ENCODE results near the gene FAM171A1. TPM values are rescaled to one million over a fixed set of nuclear protein-coding genes. Genes with fewer than 3 reads are reported as not detected.
"Not testable (repeated sequence)": the region's sequence is repeated elsewhere in the genome, so short reads cannot be mapped to it uniquely, and the experiment has no call there.

FAM171A1 gene
- total RNA-seq, 1 experiment from 2014 or later, result 46.5 TPM

DNA sequence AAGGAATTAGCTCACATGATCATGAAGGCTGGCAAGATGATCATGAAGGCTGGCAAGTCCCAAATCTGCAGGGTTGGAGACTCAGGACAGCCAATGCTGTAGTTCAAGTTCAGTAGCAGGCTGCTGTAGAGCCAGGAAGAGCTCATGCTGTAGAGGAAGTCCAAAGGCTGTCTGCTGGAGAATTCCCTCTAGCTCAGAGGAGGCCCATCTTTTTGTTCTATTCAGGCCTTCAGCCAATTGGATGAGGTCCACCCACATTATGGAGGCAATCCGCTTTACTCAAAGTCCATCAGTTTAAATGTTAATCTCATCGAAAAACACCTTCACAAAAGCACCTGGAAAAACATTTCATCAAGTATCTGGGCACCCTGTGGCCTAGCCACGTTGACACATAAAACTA, 24.8 kb upstream of the FAM171A1 start:
- CTCF ChIA-PET, result no interaction called here

DNA sequence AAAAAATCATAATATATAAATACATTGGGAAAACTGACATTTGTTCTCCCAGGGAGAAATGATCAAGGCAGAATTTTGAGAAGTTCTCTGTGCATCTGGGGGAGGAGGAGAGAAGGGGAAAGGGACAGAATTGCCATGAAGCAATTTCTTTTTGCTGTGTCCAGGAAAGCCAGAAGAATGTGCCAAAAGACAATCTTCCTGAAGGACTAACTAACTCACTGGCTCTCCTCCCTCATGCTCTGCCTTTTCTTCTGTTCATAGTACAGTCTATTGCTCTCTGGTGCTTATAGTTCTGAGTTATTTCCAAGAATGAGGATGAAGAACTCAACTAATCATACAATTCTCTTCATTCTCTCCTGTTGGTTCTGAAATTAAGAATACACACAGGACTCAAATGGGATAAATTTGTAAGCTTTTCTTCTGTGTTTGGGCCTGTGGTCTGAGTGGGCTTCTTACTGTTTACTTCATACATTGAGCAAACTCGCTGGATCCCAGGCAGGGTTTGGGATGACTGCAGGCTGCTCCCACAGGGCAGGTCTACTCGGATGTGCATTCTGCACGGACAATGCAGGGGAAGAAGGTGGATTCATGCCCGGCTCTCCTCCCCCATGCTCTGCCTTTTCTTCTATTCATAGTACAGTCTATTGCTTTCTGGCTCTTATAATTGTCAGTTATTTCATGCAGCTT, 22.2 kb upstream of the FAM171A1 start:
- H3K9me3 ChIP-seq (ENCODE audit: low read depth, low read length, poor library complexity, severe bottlenecking), result no peaks in the 10 kb centered on the region
- H3K27ac ChIP-seq (ENCODE audit: low read depth, low read length, poor library complexity, severe bottlenecking), result no peak overlapping the region
- ChIA-PET CTCF (no interaction called here), POLR2A (ENCODE audit: low non-redundant PET) (no interaction called here)
- no peaks in the 10 kb centered on the region for H3K27me3 ChIP-seq (replicated peaks; ENCODE audit: insufficient read depth, low read depth, low read length, poor library complexity)
- H3K36me3 ChIP-seq (ENCODE audit: insufficient read depth, low read length, poor library complexity, severe bottlenecking), result no peaks in the 10 kb centered on the region
- intact Hi-C loops (cut with micrococcal nuclease; ENCODE audit: unreplicated experiment), result no loop called here
- H3K4me3 ChIP-seq (ENCODE audit: low read depth, low read length, poor library complexity, severe bottlenecking), result no peak overlapping the region
- BruUV-seq (replicated peaks), result no TSS peak
- TF ChIP-seq, protein P1, sequence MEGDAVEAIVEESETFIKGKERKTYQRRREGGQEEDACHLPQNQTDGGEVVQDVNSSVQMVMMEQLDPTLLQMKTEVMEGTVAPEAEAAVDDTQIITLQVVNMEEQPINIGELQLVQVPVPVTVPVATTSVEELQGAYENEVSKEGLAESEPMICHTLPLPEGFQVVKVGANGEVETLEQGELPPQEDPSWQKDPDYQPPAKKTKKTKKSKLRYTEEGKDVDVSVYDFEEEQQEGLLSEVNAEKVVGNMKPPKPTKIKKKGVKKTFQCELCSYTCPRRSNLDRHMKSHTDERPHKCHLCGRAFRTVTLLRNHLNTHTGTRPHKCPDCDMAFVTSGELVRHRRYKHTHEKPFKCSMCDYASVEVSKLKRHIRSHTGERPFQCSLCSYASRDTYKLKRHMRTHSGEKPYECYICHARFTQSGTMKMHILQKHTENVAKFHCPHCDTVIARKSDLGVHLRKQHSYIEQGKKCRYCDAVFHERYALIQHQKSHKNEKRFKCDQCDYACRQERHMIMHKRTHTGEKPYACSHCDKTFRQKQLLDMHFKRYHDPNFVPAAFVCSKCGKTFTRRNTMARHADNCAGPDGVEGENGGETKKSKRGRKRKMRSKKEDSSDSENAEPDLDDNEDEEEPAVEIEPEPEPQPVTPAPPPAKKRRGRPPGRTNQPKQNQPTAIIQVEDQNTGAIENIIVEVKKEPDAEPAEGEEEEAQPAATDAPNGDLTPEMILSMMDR (conservative IDR thresholded peaks at IDR 0.05; ENCODE audit: low read depth, low read length), result no peak
- no peak for TF ChIP-seq EZH2 (IDR thresholded peaks at IDR 0.05; ENCODE audit: borderline replicate concordance, low read depth, low read length, poor library complexity, severe bottlenecking)
- no peak for DNase-seq (ENCODE audit: low spot score)
- H3K4me1 ChIP-seq (ENCODE audit: insufficient read depth, low read length, poor library complexity, severe bottlenecking), result no peaks in the 10 kb centered on the region

More for the DNA sequence above, 24.8 kb upstream of the FAM171A1 start:
- no TSS peak for BruUV-seq (replicated peaks)
- Histone ChIP-seq H3K9me3 (ENCODE audit: low read depth, low read length, poor library complexity, severe bottlenecking) (no peaks in the 10 kb centered on the region), H3K4me3 (ENCODE audit: low read depth, low read length, poor library complexity, severe bottlenecking) (no peak overlapping the region), H3K4me1 (ENCODE audit: insufficient read depth, low read length, poor library complexity, severe bottlenecking) (no peaks in the 10 kb centered on the region), H3K27ac (ENCODE audit: low read depth, low read length, poor library complexity, severe bottlenecking) (no peak overlapping the region), H3K27me3 (replicated peaks; ENCODE audit: insufficient read depth, low read depth, low read length, poor library complexity) (no peaks in the 10 kb centered on the region), H3K36me3 (ENCODE audit: insufficient read depth, low read length, poor library complexity, severe bottlenecking) (no peaks in the 10 kb centered on the region)
- POLR2A ChIA-PET (ENCODE audit: low non-redundant PET), result no interaction called here
- no peak for TF ChIP-seq EZH2 (IDR thresholded peaks at IDR 0.05; ENCODE audit: borderline replicate concordance, low read depth, low read length, poor library complexity, severe bottlenecking)
- TF ChIP-seq, protein P1 (conservative IDR thresholded peaks at IDR 0.05; ENCODE audit: low read depth, low read length), result no peak
- no peak for DNase-seq (ENCODE audit: low spot score)
- intact Hi-C loops (cut with micrococcal nuclease; ENCODE audit: unreplicated experiment), result no loop called here

DNA sequence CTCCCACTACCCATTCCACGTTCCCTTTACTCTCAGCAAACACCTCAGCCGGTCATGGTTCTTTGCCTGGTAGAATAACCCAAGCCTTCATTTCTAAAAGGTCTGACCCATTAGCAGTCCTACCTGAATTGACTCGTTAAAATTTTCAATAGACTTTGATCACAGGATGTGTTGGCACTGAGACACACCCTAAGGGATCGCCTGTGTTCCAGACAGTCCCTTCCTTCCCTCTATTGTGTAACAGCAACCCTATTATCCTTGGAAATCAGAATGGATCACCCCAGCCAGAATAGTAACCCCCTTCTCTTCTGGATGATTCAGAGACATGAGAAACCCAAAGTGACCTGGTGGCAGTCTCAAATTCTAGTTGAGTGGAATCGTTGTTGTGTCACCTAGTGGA, 20.4 kb upstream of the FAM171A1 start:
- H3K9me3 ChIP-seq (ENCODE audit: low read depth, low read length, poor library complexity, severe bottlenecking), result no peaks in the 10 kb centered on the region
- H3K4me3 ChIP-seq (ENCODE audit: low read depth, low read length, poor library complexity, severe bottlenecking), result no peak overlapping the region
- POLR2A ChIA-PET (ENCODE audit: low non-redundant PET), result no interaction called here
- H3K27me3 ChIP-seq (replicated peaks; ENCODE audit: insufficient read depth, low read depth, low read length, poor library complexity), result no peaks in the 10 kb centered on the region
- TF ChIP-seq EZH2 (IDR thresholded peaks at IDR 0.05; ENCODE audit: borderline replicate concordance, low read depth, low read length, poor library complexity, severe bottlenecking), result no peak
- TF ChIP-seq, protein P1 (conservative IDR thresholded peaks at IDR 0.05; ENCODE audit: low read depth, low read length), result no peak
- no TSS peak for BruUV-seq (replicated peaks)
- DNase-seq (ENCODE audit: low spot score), result no peak
- intact Hi-C loops (cut with micrococcal nuclease; ENCODE audit: unreplicated experiment), result no loop called here
- CTCF ChIA-PET, result no interaction called here
- no peak overlapping the region for H3K27ac ChIP-seq (ENCODE audit: low read depth, low read length, poor library complexity, severe bottlenecking)
- H3K36me3 ChIP-seq (ENCODE audit: insufficient read depth, low read length, poor library complexity, severe bottlenecking), result no peaks in the 10 kb centered on the region
- H3K4me1 ChIP-seq (ENCODE audit: insufficient read depth, low read length, poor library complexity, severe bottlenecking), result peaks cover 16% of the 10 kb centered on the region

DNA sequence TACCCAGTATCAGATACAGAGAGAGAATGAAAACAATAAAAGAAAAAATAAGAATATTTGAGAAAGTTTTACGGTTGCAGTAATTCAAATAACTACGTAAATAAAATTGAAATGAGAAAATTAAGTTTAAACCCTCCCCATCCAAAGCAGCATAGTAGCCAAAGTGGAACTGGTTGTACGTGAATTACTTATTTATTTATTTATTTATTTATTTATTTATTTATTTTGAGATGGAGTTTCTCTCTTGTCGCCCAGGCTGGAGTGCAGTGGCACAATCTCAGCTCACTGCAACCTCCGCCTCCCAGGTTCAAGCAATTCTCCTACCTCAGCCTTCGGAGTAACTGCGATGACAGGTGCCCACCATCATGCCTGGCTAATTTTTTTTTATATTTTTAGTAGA, 17.1 kb upstream of the FAM171A1 start:
- H3K4me3 ChIP-seq (ENCODE audit: low read depth, low read length, poor library complexity, severe bottlenecking); intact Hi-C loops (cut with micrococcal nuclease; ENCODE audit: unreplicated experiment); H3K9me3 ChIP-seq (ENCODE audit: low read depth, low read length, poor library complexity, severe bottlenecking); BruUV-seq (replicated peaks); POLR2A ChIA-PET (ENCODE audit: low non-redundant PET); H3K27ac ChIP-seq (ENCODE audit: low read depth, low read length, poor library complexity, severe bottlenecking); DNase-seq (ENCODE audit: low spot score); H3K27me3 ChIP-seq (replicated peaks; ENCODE audit: insufficient read depth, low read depth, low read length, poor library complexity); H3K36me3 ChIP-seq (ENCODE audit: insufficient read depth, low read length, poor library complexity, severe bottlenecking); CTCF ChIA-PET: not testable (repeated sequence)
- peaks cover 31% of the 10 kb centered on the region for H3K4me1 ChIP-seq (ENCODE audit: insufficient read depth, low read length, poor library complexity, severe bottlenecking)
